DOHH2 (cell line): Measurements from ENCODE around the gene ZNRF4.

Experiments
- CTCF ChIP-seq: fragments of 200-600 bp; sonication (generic); IDR thresholded peaks from one replicate; pipeline ENCODE4 v1.5.1; 2014; ENCODE audit warnings: antibody characterized with exemption, mild to moderate bottlenecking, low read depth, low read length; ENCODE audit not compliant: poor library complexity, severe bottlenecking
- EZH2phosphoT487 ChIP-seq: fragments of 200-600 bp; sonication (generic); IDR thresholded peaks from 2 replicates; pipeline ENCODE4 v1.6.1; 2017; ENCODE audit warnings: borderline replicate concordance, mild to moderate bottlenecking, antibody characterized with exemption, low read length, moderate library complexity, mixed read lengths

DNA sequence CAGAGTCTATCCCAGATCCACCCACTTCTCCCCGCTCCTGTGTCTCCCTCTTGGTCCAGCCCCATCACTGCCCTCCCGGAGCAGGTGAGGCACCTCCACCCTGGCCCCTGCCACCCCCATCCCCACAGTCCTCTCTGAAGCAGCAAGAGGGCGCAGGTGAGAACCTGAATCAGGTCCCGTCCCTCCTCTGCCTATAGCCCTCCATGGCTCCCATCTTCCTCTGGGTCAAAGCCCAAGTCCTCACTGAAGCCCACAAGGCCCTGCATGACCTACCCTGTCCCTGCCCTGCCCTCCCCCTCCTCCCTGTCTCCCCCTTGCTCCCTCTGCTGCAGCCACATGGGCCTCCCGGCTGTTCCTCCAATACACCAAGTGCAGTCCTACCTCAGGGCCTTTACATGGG is 10.8 kb upstream of the ZNRF4 start:
- TF ChIP-seq CTCF (no peak), EZH2phosphoT487 (no peak)
